CD4-positive, alpha-beta memory T cell (primary cell): ENCODE measurements around the gene ELN. TPM values are rescaled to one million over a fixed set of nuclear protein-coding genes. Genes with fewer than 3 reads are reported as not detected.
A peak's percentile ranks its signal among the peaks of the same experiment; 100 is the strongest.

Experiments used
- CTCF ChIA-PET: fragments of 350-600 bp; sonication (Branson Sonifier 250); formaldehyde crosslinking; loops from one replicate; lab custom pipeline; 2021; ENCODE audit warnings: inconsistent platforms; ENCODE audit not compliant: partially characterized antibody; lab: Charles Lee
- POLR2A ChIA-PET: fragments of 350-600 bp; sonication (Branson Sonifier 250); formaldehyde crosslinking; loops from one replicate; lab custom pipeline; 2021; ENCODE audit not compliant: partially characterized antibody; lab: Charles Lee
- DNase-seq, 5 donors: peaks; one replicate each; pipeline versions ENCODE4 v3.0.0 to v3.0.0-alpha.2; 2020 to 2022; ENCODE audit warnings: mixed read lengths in 1 of 5
- H3K27ac ChIP-seq: one replicate; pipeline ENCODE4 v1.7.0; 2013; ENCODE audit warnings: low read depth, low read length
- H3K27me3 ChIP-seq: 2 replicates; pipeline ENCODE4 v1.7.0; 2013; ENCODE audit warnings: mild to moderate bottlenecking, low read length, moderate library complexity; ENCODE audit not compliant: insufficient read depth
- H3K36me3 ChIP-seq: 2 replicates; pipeline ENCODE4 v1.7.0; 2013; ENCODE audit warnings: mild to moderate bottlenecking, low read length, moderate library complexity; ENCODE audit not compliant: insufficient read depth
- H3K4me1 ChIP-seq: 2 replicates; pipeline ENCODE4 v1.7.0; 2013; ENCODE audit warnings: mild to moderate bottlenecking, low read length, moderate library complexity; ENCODE audit not compliant: insufficient read depth
- H3K4me3 ChIP-seq, 2 donors: one replicate each; pipeline ENCODE4 v1.7.0; 2013; ENCODE audit warnings: low read length in 2 of 2, mild to moderate bottlenecking in 1 of 2
- H3K9me3 ChIP-seq, 2 donors: one replicate each; pipeline ENCODE4 v1.7.0; 2013; ENCODE audit warnings: low read length in 2 of 2, control low read depth in 1 of 2; ENCODE audit not compliant: control insufficient read depth in 1 of 2
- H3K27ac Mint-ChIP-seq, 7 donors: one replicate each; pipeline ENCODE4 v1.8.0; 2020 to 2021; ENCODE audit warnings: mixed read lengths in 7 of 7, mild to moderate bottlenecking in 6 of 7, inconsistent platforms in 3 of 7, moderate library complexity in 3 of 7
- H3K27me3 Mint-ChIP-seq, 2 donors: one replicate each; pipeline ENCODE4 v1.8.0; 2020 to 2021; ENCODE audit warnings: mixed read lengths in 2 of 2
- H3K36me3 Mint-ChIP-seq, 2 donors: one replicate each; pipeline ENCODE4 v1.8.0; 2020 to 2021; ENCODE audit warnings: mixed read lengths in 2 of 2, inconsistent platforms in 1 of 2, mild to moderate bottlenecking in 1 of 2
- H3K4me1 Mint-ChIP-seq, 4 donors: one replicate each; pipeline ENCODE4 v1.8.0; 2020 to 2021; ENCODE audit warnings: mixed read lengths in 4 of 4, mild to moderate bottlenecking in 1 of 4
- H3K4me3 Mint-ChIP-seq, 8 donors: one replicate each; pipeline ENCODE4 v1.8.0; 2020 to 2021; ENCODE audit warnings: mixed read lengths in 8 of 8, mild to moderate bottlenecking in 7 of 8, moderate library complexity in 6 of 8, inconsistent platforms in 3 of 8
- H3K9me3 Mint-ChIP-seq, 8 donors: one replicate each; pipeline ENCODE4 v1.8.0; 2020 to 2021; ENCODE audit warnings: mixed read lengths in 8 of 8, mild to moderate bottlenecking in 5 of 8, inconsistent platforms in 3 of 8, moderate library complexity in 1 of 8
- intact Hi-C: fragments of 100-400 bp; cut with micrococcal nuclease; formaldehyde crosslinking; loops from one replicate; pipeline ENCODE4 v1.15.1; 2023
- polyA plus RNA-seq, 2 donors: library from polyadenylated mRNA; unstranded; fragments of 300-500 nt; fragmentation: Illumina TruSeq; gene quantifications; one replicate each; pipeline ENCODE4 v1.2.3, GENCODE V29; 2021
- total RNA-seq, 2 experiments: library from RNA; stranded (reverse); gene quantifications; one replicate each; pipeline ENCODE4 v1.2.3, GENCODE V29; 2021

The ELN gene
- total and polyA plus RNA-seq, 4 experiments from 2014 or later, result not detected

- Histone ChIP-seq H3K36me3 (no peaks in the 10 kb centered on the region), H3K27ac (no peak overlapping the region), H3K4me3 (no peak overlapping the region), H3K4me1 (no peaks in the 10 kb centered on the region), H3K9me3 (no peaks in the 10 kb centered on the region), H3K27me3 (no peaks in the 10 kb centered on the region)
- intact Hi-C loops, result no loop called here
- H3K4me3 Mint-ChIP-seq, result no peak overlapping the region
- peaks cover 0 to 3% (median 0%) of the 10 kb centered on the region in 8 donors for H3K9me3 Mint-ChIP-seq
- no peak for DNase-seq
- H3K27ac Mint-ChIP-seq, result no peak overlapping the region
- peaks cover 7 to 28% of the 10 kb centered on the region in 2 donors for H3K36me3 Mint-ChIP-seq
- POLR2A ChIA-PET, result no interaction called here
- CTCF ChIA-PET, result interaction anchor here (1.3 kb wide), 1 partner anchor 300 kb away, joined by 3 read pairs; no protein-coding TSS in a partner anchor
- H3K4me1 Mint-ChIP-seq, result peaks cover 0 to 1% (median 0%) of the 10 kb centered on the region in 4 donors
- H3K27me3 Mint-ChIP-seq, result no peaks in the 10 kb centered on the region
These were observed 73.2 kb downstream of the ELN start for GRCh38 chr7:74101061-74101681.

GRCh38 chr7:74103219-74103772 is 75.3 kb downstream of the ELN start:
- Mint-ChIP-seq H3K4me3 (no peak overlapping the region), H3K27ac (no peak overlapping the region), H3K36me3 (peaks cover under 1 to 26% of the 10 kb centered on the region in 2 donors), H3K27me3 (no peaks in the 10 kb centered on the region), H3K9me3 (no peaks in the 10 kb centered on the region), H3K4me1 (peaks cover 0 to 1% (median 0%) of the 10 kb centered on the region in 4 donors)
- ChIA-PET POLR2A (no interaction called here), CTCF (interaction anchor here (1.0 kb wide), 1 partner anchor 11 kb away, joined by 3 read pairs; no protein-coding TSS in a partner anchor)
- intact Hi-C loops, result no loop called here
- no peaks in the 10 kb centered on the region for H3K4me1 ChIP-seq
- H3K27me3 ChIP-seq, result no peaks in the 10 kb centered on the region
- no peak overlapping the region for H3K27ac ChIP-seq
- no peaks in the 10 kb centered on the region for H3K9me3 ChIP-seq
- no peak for DNase-seq
- H3K4me3 ChIP-seq, result no peak overlapping the region
- H3K36me3 ChIP-seq, result peaks cover 3% of the 10 kb centered on the region

- H3K4me3 ChIP-seq, result no peak overlapping the region
- H3K9me3 ChIP-seq, result no peaks in the 10 kb centered on the region
- Mint-ChIP-seq H3K4me1 (peaks cover 0 to 1% (median 0%) of the 10 kb centered on the region in 4 donors), H3K27ac (no peak overlapping the region), H3K4me3 (no peak overlapping the region), H3K36me3 (peaks cover 0 to 27% of the 10 kb centered on the region in 2 donors), H3K27me3 (no peaks in the 10 kb centered on the region), H3K9me3 (no peaks in the 10 kb centered on the region)
- POLR2A ChIA-PET, result no interaction called here
- intact Hi-C loops, result no loop called here
- H3K27me3 ChIP-seq, result no peaks in the 10 kb centered on the region
- no peaks in the 10 kb centered on the region for H3K4me1 ChIP-seq
- DNase-seq, result no peak
- CTCF ChIA-PET, result interaction anchor here (0.6 to 0.9 kb wide), 3 partner anchors 8 to 310 kb away, joined by 3 to 4 read pairs (median 3); no protein-coding TSS in a partner anchor
- peaks cover 3% of the 10 kb centered on the region for H3K36me3 ChIP-seq
- no peak overlapping the region for H3K27ac ChIP-seq
These were observed 76.7 kb downstream of the ELN start for GRCh38 chr7:74104702-74105101.

- POLR2A ChIA-PET, result no interaction called here
- Histone ChIP-seq H3K4me1 (no peaks in the 10 kb centered on the region), H3K4me3 (no peak overlapping the region), H3K9me3 (no peaks in the 10 kb centered on the region), H3K27ac (no peak overlapping the region), H3K27me3 (no peaks in the 10 kb centered on the region), H3K36me3 (peaks cover 3% of the 10 kb centered on the region)
- no peak overlapping the region for H3K27ac Mint-ChIP-seq
- H3K4me3 Mint-ChIP-seq, result no peak overlapping the region
- CTCF ChIA-PET, result interaction anchor here (0.6 kb wide), 1 partner anchor 288 kb away, joined by 4 read pairs; no protein-coding TSS in a partner anchor
- no peak for DNase-seq
- H3K36me3 Mint-ChIP-seq, result peaks cover 6 to 25% of the 10 kb centered on the region in 2 donors
- H3K4me1 Mint-ChIP-seq, result peaks cover 0 to 1% (median 0%) of the 10 kb centered on the region in 4 donors
- no peaks in the 10 kb centered on the region for H3K27me3 Mint-ChIP-seq
- intact Hi-C loops, result no loop called here
- no peaks in the 10 kb centered on the region for H3K9me3 Mint-ChIP-seq
These were observed 78.0 kb downstream of the ELN start for GRCh38 chr7:74105992-74106391.

GRCh38 chr7:74106846-74107245 is 78.9 kb downstream of the ELN start:
- Mint-ChIP-seq H3K4me3 (peak overlapping the region in 1 of 8 donors; percentile 43), H3K27ac (peak overlapping the region in 1 of 7 donors; percentile 30), H3K27me3 (no peaks in the 10 kb centered on the region), H3K9me3 (no peaks in the 10 kb centered on the region), H3K4me1 (peaks cover 0 to 1% (median 0%) of the 10 kb centered on the region in 4 donors), H3K36me3 (peaks cover 9 to 31% of the 10 kb centered on the region in 2 donors)
- DNase-seq, result no peak
- POLR2A ChIA-PET, result interaction anchor here (1.0 kb wide), 1 partner anchor 13 kb away, joined by 3 read pairs; no protein-coding TSS in a partner anchor
- CTCF ChIA-PET, result interaction anchor here (0.6 to 1.1 kb wide), 2 partner anchors 9 to 244 kb away, joined by 3 to 5 read pairs; no protein-coding TSS in a partner anchor
- Histone ChIP-seq H3K27ac (no peak overlapping the region), H3K36me3 (peaks cover 3% of the 10 kb centered on the region), H3K4me1 (no peaks in the 10 kb centered on the region), H3K9me3 (no peaks in the 10 kb centered on the region), H3K27me3 (no peaks in the 10 kb centered on the region), H3K4me3 (no peak overlapping the region)
- intact Hi-C loops, result no loop called here

GRCh38 chr7:74115326-74115725 is 87.4 kb downstream of the ELN start:
- Histone ChIP-seq H3K4me1 (no peaks in the 10 kb centered on the region), H3K9me3 (no peaks in the 10 kb centered on the region), H3K4me3 (no peak overlapping the region), H3K27ac (no peak overlapping the region), H3K27me3 (no peaks in the 10 kb centered on the region), H3K36me3 (no peaks in the 10 kb centered on the region)
- intact Hi-C loops, result no loop called here
- ChIA-PET POLR2A (no interaction called here), CTCF (no interaction called here)
- H3K4me3 Mint-ChIP-seq, result no peak overlapping the region
- no peak overlapping the region for H3K27ac Mint-ChIP-seq
- H3K36me3 Mint-ChIP-seq, result peaks cover 17 to 20% of the 10 kb centered on the region in 2 donors
- H3K27me3 Mint-ChIP-seq, result no peaks in the 10 kb centered on the region
- H3K9me3 Mint-ChIP-seq, result no peaks in the 10 kb centered on the region
- DNase-seq, result no peak
- no peaks in the 10 kb centered on the region for H3K4me1 Mint-ChIP-seq

- no peaks in the 10 kb centered on the region for H3K4me1 Mint-ChIP-seq
- no peak for DNase-seq
- POLR2A ChIA-PET, result no interaction called here
These were observed 88.4 kb downstream of the ELN start for GRCh38 chr7:74116356-74116755.

More at GRCh38 chr7:74116356-74116755, 88.4 kb downstream of the ELN start:
- Mint-ChIP-seq H3K36me3 (peaks cover 17 to 20% of the 10 kb centered on the region in 2 donors), H3K9me3 (no peaks in the 10 kb centered on the region), H3K27me3 (no peaks in the 10 kb centered on the region), H3K4me3 (no peak overlapping the region), H3K27ac (peak overlapping the region in 1 of 7 donors; percentile 80)
- Histone ChIP-seq H3K27ac (no peak overlapping the region), H3K27me3 (no peaks in the 10 kb centered on the region), H3K4me1 (no peaks in the 10 kb centered on the region), H3K9me3 (no peaks in the 10 kb centered on the region), H3K4me3 (no peak overlapping the region), H3K36me3 (no peaks in the 10 kb centered on the region)
- intact Hi-C loops, result no loop called here
- CTCF ChIA-PET, result no interaction called here
